ENCODE data around the gene MMP17. TPM values are rescaled to one million over a fixed set of nuclear protein-coding genes. Genes with fewer than 3 reads are reported as not detected.
"Not testable (repeated sequence)": the region's sequence is repeated elsewhere in the genome, so short reads cannot be mapped to it uniquely, and the experiment has no call there.

MMP17 gene
- polyA plus RNA-seq, 1 donor (not counting 4 experiments of a cell fraction or from before 2014, with no cell fraction given) = 2.3 TPM

- no peak overlapping the region for H3K4me3 ChIP-seq (ENCODE audit: control insufficient read depth in 2 of 3, extremely low read depth in 1 of 3, insufficient read depth in 2 of 3, low read depth in 1 of 3, low read length in 3 of 3)
- peak overlapping the region; percentile 45 for H3K4me2 ChIP-seq (ENCODE audit: control insufficient read depth, extremely low read depth, insufficient read depth, low read depth, low read length)
- peaks cover 10% of the 10 kb centered on the region for H3K4me1 ChIP-seq (ENCODE audit: control insufficient read depth, extremely low read depth, insufficient read depth, low read length)
- TF ChIP-seq CTCF (optimal IDR thresholded peaks at IDR 0.05 in 1 of 3, IDR thresholded peaks at IDR 0.05 in 1 of 3, conservative IDR thresholded peaks at IDR 0.05 in 1 of 3; ENCODE audit: extremely low read depth in 1 of 3, insufficient read depth in 2 of 3, low read length in 3 of 3) (no peak), EZH2 (IDR thresholded peaks at IDR 0.05; ENCODE audit: low read length) (no peak)
- no peaks in the 10 kb centered on the region for H3K36me3 ChIP-seq (ENCODE audit: control insufficient read depth in 2 of 2, extremely low read depth in 1 of 2, insufficient read depth in 2 of 2, low read length in 2 of 2)
- no peaks in the 10 kb centered on the region for H3K9me3 ChIP-seq (ENCODE audit: control insufficient read depth, low read depth, low read length)
- no peak overlapping the region for H3K27ac ChIP-seq (ENCODE audit: control insufficient read depth, insufficient read depth, low read length)
- H3K9ac ChIP-seq (ENCODE audit: control insufficient read depth, extremely low read depth, insufficient read depth, low read length) = no peak overlapping the region
- peak; percentile 51 for FAIRE-seq
- H2AFZ ChIP-seq (ENCODE audit: control insufficient read depth, low read length) = peak overlapping the region; percentile 49
- no peaks in the 10 kb centered on the region for H3K27me3 ChIP-seq (ENCODE audit: control insufficient read depth, extremely low read depth, insufficient read depth, low read length)
- no peak for DNase-seq (ENCODE audit: low read depth, low spot score)
- H3K79me2 ChIP-seq (ENCODE audit: control insufficient read depth, insufficient read depth, low read length) = no peaks in the 10 kb centered on the region
- dilution Hi-C loops (cut with MboI; ENCODE audit: extremely low pct_ligation_motif_present, low sequenced_read_pairs) = no loop called here
- H4K20me1 ChIP-seq (ENCODE audit: control insufficient read depth, extremely low read depth, insufficient read depth, low read length) = no peaks in the 10 kb centered on the region
- H3K9me1 ChIP-seq (ENCODE audit: control insufficient read depth, extremely low read depth, insufficient read depth, low read length) = no peaks in the 10 kb centered on the region
Observed at GRCh38 chr12:131883521-131883900, 55.3 kb downstream of the MMP17 start.

- H4K20me1 ChIP-seq (ENCODE audit: control insufficient read depth, extremely low read depth, insufficient read depth, low read length); DNase-seq (ENCODE audit: low read depth, low spot score); H3K79me2 ChIP-seq (ENCODE audit: control insufficient read depth, insufficient read depth, low read length); H3K9me3 ChIP-seq (ENCODE audit: control insufficient read depth, low read depth, low read length); H3K27me3 ChIP-seq (ENCODE audit: control insufficient read depth, extremely low read depth, insufficient read depth, low read length); FAIRE-seq; H3K27ac ChIP-seq (ENCODE audit: control insufficient read depth, insufficient read depth, low read length); H3K9me1 ChIP-seq (ENCODE audit: control insufficient read depth, extremely low read depth, insufficient read depth, low read length); H3K36me3 ChIP-seq (ENCODE audit: control insufficient read depth in 2 of 2, extremely low read depth in 1 of 2, insufficient read depth in 2 of 2, low read length in 2 of 2); dilution Hi-C loops (cut with MboI; ENCODE audit: extremely low pct_ligation_motif_present, low sequenced_read_pairs); H3K9ac ChIP-seq (ENCODE audit: control insufficient read depth, extremely low read depth, insufficient read depth, low read length); H2AFZ ChIP-seq (ENCODE audit: control insufficient read depth, low read length); H3K4me3 ChIP-seq (ENCODE audit: control insufficient read depth in 2 of 3, extremely low read depth in 1 of 3, insufficient read depth in 2 of 3, low read depth in 1 of 3, low read length in 3 of 3); H3K4me1 ChIP-seq (ENCODE audit: control insufficient read depth, extremely low read depth, insufficient read depth, low read length); H3K4me2 ChIP-seq (ENCODE audit: control insufficient read depth, extremely low read depth, insufficient read depth, low read depth, low read length): not testable (repeated sequence)
Observed at GRCh38 chr12:131885076-131885475, 56.9 kb downstream of the MMP17 start.

- H3K79me2 ChIP-seq (ENCODE audit: control insufficient read depth, insufficient read depth, low read length) = no peaks in the 10 kb centered on the region
- peaks cover 10% of the 10 kb centered on the region for H3K4me1 ChIP-seq (ENCODE audit: control insufficient read depth, extremely low read depth, insufficient read depth, low read length)
- no peaks in the 10 kb centered on the region for H3K27me3 ChIP-seq (ENCODE audit: control insufficient read depth, extremely low read depth, insufficient read depth, low read length)
- H3K27ac ChIP-seq (ENCODE audit: control insufficient read depth, insufficient read depth, low read length) = no peak overlapping the region
- no peak overlapping the region for H3K9ac ChIP-seq (ENCODE audit: control insufficient read depth, extremely low read depth, insufficient read depth, low read length)
- H3K4me3 ChIP-seq (ENCODE audit: control insufficient read depth in 2 of 3, extremely low read depth in 1 of 3, insufficient read depth in 2 of 3, low read depth in 1 of 3, low read length in 3 of 3) = no peak overlapping the region
- dilution Hi-C loops (cut with MboI; ENCODE audit: extremely low pct_ligation_motif_present, low sequenced_read_pairs) = no loop called here
- H3K9me1 ChIP-seq (ENCODE audit: control insufficient read depth, extremely low read depth, insufficient read depth, low read length) = no peaks in the 10 kb centered on the region
- TF ChIP-seq EZH2 (IDR thresholded peaks at IDR 0.05; ENCODE audit: low read length) (no peak), CTCF (optimal IDR thresholded peaks at IDR 0.05 in 1 of 3, IDR thresholded peaks at IDR 0.05 in 1 of 3, conservative IDR thresholded peaks at IDR 0.05 in 1 of 3; ENCODE audit: extremely low read depth in 1 of 3, insufficient read depth in 2 of 3, low read length in 3 of 3) (no peak)
- H3K4me2 ChIP-seq (ENCODE audit: control insufficient read depth, extremely low read depth, insufficient read depth, low read depth, low read length) = no peak overlapping the region
- no peaks in the 10 kb centered on the region for H3K9me3 ChIP-seq (ENCODE audit: control insufficient read depth, low read depth, low read length)
- DNase-seq (ENCODE audit: low read depth, low spot score) (no peak), FAIRE-seq (no peak)
- no peaks in the 10 kb centered on the region for H4K20me1 ChIP-seq (ENCODE audit: control insufficient read depth, extremely low read depth, insufficient read depth, low read length)
- no peak overlapping the region for H2AFZ ChIP-seq (ENCODE audit: control insufficient read depth, low read length)
- no peaks in the 10 kb centered on the region for H3K36me3 ChIP-seq (ENCODE audit: control insufficient read depth in 2 of 2, extremely low read depth in 1 of 2, insufficient read depth in 2 of 2, low read length in 2 of 2)
Observed at GRCh38 chr12:131885543-131886057, 57.4 kb downstream of the MMP17 start.

GRCh38 chr12:131891722-131892121 lies 63.5 kb downstream of the MMP17 start:
- FAIRE-seq; H2AFZ ChIP-seq (ENCODE audit: control insufficient read depth, low read length); H3K36me3 ChIP-seq (ENCODE audit: control insufficient read depth in 2 of 2, extremely low read depth in 1 of 2, insufficient read depth in 2 of 2, low read length in 2 of 2); H3K9me1 ChIP-seq (ENCODE audit: control insufficient read depth, extremely low read depth, insufficient read depth, low read length); H3K27me3 ChIP-seq (ENCODE audit: control insufficient read depth, extremely low read depth, insufficient read depth, low read length); H3K4me3 ChIP-seq (ENCODE audit: control insufficient read depth in 2 of 3, extremely low read depth in 1 of 3, insufficient read depth in 2 of 3, low read depth in 1 of 3, low read length in 3 of 3); H3K4me1 ChIP-seq (ENCODE audit: control insufficient read depth, extremely low read depth, insufficient read depth, low read length); DNase-seq (ENCODE audit: low read depth, low spot score); H4K20me1 ChIP-seq (ENCODE audit: control insufficient read depth, extremely low read depth, insufficient read depth, low read length); H3K27ac ChIP-seq (ENCODE audit: control insufficient read depth, insufficient read depth, low read length); H3K9ac ChIP-seq (ENCODE audit: control insufficient read depth, extremely low read depth, insufficient read depth, low read length); dilution Hi-C loops (cut with MboI; ENCODE audit: extremely low pct_ligation_motif_present, low sequenced_read_pairs); H3K79me2 ChIP-seq (ENCODE audit: control insufficient read depth, insufficient read depth, low read length); H3K9me3 ChIP-seq (ENCODE audit: control insufficient read depth, low read depth, low read length); H3K4me2 ChIP-seq (ENCODE audit: control insufficient read depth, extremely low read depth, insufficient read depth, low read depth, low read length): not testable (repeated sequence)
